Measurements from ENCODE around the gene ARHGEF2.

Gene ARHGEF2
- total RNA-seq: 147 reads per million, percentile 89 among the genes with 10 or more reads in this experiment

DNA sequence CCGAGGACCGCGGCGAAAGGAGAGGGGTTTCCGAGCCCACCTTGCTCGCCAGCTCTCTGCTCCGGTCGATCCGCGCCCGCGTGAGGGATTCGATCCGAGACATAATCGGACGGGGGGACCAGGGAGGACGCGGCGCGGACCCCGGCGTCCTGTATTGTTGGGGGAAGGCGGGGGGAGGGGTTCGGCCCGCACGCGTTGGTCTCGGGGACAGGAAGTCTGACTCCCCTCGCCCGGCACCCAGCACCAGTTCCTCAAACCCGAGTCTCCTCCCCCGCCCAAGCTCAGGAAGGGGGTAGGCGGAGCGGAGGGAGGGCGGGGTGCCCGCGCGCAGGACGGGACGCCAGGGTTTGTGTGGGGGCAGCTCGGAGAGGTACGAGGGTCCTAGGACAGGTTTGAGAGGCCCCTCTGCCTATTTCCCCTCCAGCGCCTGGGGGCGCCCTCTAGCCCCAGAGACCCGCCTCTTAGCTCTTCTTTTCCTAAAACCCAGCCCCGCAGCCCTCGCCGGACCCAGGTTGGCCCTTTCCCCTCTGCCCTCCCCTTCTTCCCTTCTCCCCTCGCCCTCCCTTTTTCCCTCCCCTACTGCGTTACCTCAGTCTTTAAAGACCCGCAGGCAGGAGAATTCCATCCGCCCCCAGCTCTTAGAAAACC is at the start of gene ARHGEF2:
ARHGEF2 (minus strand) TSS at position 223 of the 648 bp plus-strand sequence; CDS start at position 103, 120 bp downstream.
- DNase-seq: peak; percentile 67

- no peak for DNase-seq
Observed at GRCh38 chr1:156026588-156026987, 48.2 kb upstream of the ARHGEF2 start.

GRCh38 chr1:156025876-156026275 is 47.5 kb upstream of the ARHGEF2 start:
- DNase-seq: no peak

- DNase-seq: no peak
Observed at GRCh38 chr1:156024801-156025200, 46.5 kb upstream of the ARHGEF2 start.

- DNase-seq: no peak
Observed at GRCh38 chr1:156021954-156022353, 43.6 kb upstream of the ARHGEF2 start.

DNA sequence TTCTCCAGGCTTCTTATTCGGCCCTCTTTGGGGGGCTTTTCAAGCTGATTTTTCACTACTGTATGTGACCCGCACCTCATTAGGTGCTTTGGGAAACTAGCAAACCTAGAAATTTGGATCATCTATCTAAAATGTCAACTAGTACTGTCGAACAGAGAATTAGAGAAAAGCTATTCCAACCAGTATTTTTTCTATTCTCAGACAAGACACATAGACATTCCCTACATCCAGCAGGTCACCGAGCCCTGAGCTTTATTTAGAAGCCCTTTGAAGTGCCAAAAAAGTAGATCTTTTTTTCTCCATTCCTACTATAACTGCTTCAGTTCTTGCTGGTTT is 42.7 kb upstream of the ARHGEF2 start:
- DNase-seq: no peak

DNA sequence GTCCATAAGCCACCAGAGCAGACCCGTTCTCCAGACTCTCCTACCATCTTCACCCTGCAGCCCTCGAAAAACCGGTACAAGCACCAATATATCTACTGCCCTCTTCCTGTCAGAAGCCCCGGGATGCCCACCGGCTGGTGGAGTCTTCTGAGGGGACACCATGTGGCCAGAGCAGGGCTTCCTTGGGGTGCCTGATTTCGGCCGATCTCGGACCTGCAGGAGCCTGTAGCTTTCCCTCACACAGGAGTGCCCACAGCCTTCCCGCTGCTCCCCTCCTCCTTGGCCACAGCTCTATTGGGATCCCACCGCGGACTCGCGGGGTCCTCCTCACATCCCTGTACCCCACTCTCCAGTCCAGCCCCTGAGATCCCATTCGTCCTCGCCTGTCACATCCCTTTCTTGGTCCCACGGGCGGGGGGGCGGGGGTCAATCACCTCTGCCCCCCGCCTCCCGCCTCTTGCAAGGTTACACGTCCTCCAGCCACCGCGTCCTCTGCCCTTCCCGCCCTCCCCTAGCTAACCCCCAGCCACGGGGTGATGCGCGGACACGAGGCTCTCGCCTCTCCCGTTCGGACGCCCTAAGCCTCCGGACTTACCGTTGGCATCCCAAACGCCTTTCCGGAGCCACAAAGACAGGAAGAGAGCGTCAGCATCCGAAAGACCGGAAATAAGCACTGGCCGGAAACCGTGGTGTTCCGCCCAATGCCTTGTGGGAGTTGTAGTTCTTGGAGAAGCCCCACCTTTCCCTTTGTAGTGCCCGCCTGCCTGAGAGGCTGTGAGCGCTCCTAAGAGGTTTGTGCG is 42.1 kb upstream of the ARHGEF2 start, which contains the start of gene SSR2:
SSR2 (minus strand) TSS at position 659 of the 800 bp plus-strand sequence. CDS start 784 bp downstream, outside the sequence.
- peak; percentile 80 for DNase-seq

GRCh38 chr1:156019946-156020292 is 41.6 kb upstream of the ARHGEF2 start:
- DNase-seq: no peak

GRCh38 chr1:156014829-156015228 is 36.5 kb upstream of the ARHGEF2 start:
- DNase-seq: no peak

DNA sequence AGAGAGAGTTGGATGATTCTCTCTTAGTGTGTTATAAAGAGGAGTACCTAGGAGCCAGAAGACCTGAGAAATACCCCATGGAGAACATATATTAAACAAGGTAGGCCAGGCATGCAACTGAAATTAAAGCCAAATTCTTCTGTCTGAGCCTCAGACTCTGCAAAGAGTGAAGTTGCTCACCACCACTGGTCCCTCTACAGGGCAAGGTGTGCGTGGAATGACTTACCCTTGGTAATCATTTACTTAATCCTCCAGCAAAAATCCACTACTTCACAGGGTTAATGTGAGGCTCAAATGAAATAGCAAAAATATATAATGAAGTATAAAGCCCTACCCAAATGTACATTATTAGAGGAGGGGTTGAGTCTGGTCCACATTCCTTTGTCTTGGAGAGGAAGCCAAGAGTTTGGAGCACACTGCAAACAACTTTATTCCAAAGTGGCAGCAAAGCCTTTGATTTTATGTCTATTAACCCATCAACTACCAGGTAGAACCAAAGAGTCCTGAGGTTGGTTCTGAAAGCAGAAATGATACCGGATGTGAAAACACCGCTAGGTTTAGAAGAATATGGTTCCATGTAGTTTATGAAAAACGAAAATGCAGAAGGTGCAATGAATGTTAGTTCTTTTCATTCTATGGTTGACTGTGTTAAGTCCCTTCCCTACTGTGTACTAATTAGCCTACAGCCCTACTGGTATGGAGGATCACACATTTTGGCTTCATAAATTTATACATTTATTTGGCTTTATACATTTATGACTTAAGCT is 33.9 kb upstream of the ARHGEF2 start:
- DNase-seq: no peak

DNA sequence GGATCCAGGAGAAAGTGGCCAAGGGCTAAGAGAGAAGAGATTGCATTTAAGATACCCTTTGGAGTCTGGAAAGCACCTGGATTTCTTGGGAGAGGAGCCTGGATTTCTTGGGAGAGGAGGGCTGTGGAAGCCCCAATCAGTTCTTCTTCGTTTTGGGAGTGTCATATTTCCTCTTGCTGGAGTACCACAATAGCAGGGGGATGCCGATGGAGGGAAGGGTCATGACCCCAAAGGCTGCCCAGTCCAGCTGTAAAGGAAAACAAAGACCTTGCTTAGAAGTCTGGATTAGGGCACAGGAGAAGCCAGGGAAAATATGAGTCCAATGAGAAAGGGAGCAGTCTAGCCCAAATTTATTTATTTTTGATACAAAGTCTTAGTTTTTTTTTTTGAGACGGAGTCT is 31.1 kb upstream of the ARHGEF2 start:
- DNase-seq: no peak

DNA sequence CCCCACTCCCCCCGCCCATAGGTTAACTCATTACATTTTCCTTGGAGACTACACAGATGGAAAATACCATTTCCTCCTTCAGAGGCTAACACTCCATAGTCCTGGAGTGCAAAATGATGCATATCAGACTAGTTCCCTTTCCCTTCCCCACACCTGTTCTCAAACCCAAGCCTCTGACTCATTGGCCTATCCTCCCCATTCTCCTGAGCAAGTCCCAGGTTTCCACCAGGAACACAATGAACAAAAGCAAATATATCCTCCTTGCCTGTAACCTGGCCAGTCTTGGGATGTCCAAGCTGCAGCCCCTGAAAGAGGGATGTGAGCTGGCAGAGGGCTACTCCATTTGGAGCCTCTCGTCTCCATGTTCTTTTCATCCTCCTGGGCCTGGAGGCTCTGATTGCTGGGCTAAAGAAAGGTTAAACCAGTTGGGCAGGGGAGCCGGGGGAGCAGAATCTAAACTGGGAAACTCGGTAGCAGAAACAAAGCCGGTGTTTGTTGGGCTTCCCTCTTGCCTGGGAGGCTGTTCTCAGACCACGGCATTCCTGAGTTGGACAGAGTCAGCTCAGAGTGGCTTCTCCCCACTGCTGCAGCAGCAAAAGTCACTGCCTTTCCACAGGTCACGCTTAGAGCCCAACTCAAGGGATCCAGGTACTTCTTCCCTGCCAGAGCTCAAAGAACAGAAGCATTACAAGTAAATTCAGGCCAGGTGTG is 28.5 kb upstream of the ARHGEF2 start:
- no peak for DNase-seq

- no peak for DNase-seq
Observed at GRCh38 chr1:156004843-156005584, 26.7 kb upstream of the ARHGEF2 start.

DNA sequence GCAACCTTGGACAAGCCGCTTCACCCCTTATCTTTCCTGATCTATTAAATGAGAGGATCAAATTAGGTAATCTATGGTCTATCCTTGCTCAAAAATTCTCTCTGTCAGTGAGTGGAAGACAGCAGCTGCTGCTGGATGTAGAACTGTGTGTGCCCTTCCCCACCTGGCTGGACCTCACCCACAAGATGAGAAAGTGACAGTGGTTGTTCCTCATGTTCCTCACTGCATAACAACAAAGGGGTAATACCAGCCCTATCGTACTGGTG is 25.5 kb upstream of the ARHGEF2 start:
- DNase-seq: no peak

GRCh38 chr1:156002188-156002911 is 24.0 kb upstream of the ARHGEF2 start:
- no peak for DNase-seq

DNA sequence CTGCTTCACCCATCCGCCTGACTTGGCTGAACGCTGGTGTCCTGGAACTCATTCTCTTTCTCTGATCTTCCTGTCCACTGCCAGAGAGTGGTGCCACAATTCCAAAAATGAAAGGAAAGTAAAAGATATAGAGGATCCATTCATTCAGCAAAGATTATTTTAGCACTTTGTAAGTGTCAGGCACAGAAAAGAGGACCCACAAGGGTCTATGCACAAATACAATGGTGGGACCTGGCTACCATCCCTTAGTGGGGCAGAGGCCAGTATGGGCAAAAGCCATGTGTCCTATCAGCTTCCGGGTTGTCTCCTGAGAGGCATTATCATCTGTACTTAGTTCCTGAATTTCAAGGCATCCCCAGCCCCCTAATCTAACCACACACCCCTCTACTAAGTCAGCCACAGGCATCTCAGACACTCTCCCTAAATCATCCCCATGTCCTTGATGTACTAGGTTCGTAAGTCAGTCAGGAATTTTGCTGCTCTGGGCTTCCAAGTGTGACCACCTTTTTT is 23.4 kb upstream of the ARHGEF2 start:
- no peak for DNase-seq

DNA sequence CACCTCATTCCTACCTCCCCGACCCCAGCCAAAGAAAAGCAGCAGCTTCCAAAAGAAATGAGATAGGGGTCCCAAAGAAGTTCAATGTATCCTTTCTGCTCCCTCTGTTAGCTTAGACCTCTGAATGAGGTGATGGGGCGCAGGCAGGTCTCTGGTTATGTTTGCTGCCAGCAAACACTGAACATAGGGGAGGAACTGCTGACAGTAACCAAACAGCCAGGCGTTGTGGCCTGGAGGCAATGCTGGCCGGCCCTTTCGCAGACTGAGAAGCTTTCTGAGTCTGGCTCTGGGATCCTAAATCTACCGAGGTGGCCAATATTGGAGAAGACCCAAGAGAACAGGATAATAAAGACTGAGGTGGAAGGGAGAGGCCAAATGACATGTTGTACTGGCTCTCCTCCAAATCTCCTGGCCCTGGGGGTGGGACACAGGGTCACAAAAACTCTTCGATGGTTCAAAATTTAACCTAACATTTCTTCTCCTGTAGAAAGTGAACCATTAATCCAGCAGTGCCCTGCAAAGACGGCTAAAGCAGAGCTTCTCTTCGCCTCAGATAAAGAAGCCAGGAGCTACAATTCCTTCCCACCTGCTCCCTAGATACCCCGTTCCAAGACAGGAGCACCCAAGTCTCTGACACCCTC is 22.8 kb upstream of the ARHGEF2 start:
- DNase-seq: no peak

- DNase-seq: no peak
Observed at GRCh38 chr1:155999964-156000363, 21.6 kb upstream of the ARHGEF2 start.

DNA sequence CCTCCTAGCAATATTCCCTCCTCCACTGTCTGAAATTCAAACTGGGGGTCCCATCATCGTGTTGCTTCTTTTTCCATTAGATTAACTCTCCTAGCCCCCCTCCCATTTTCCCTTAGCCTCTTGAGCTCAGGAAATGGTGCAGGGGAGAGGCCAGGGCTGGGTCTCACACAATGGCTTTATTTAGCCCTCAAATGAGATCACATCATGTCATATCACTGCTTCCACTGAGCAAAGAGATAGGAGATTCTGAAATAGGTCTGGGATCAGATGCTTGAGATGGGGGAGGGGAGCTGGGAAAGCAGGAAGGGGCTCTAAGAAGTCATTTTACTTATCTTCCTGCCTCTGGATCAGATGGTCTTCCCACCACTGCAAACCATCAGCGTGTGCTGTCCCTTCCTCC is 17.8 kb upstream of the ARHGEF2 start:
- DNase-seq: no peak

- no peak for DNase-seq
Observed at GRCh38 chr1:155993595-155993994, 15.2 kb upstream of the ARHGEF2 start.
